ENCODE data around the gene NAIF1. TPM values are rescaled to one million over a fixed set of nuclear protein-coding genes. Genes with fewer than 3 reads are reported as not detected.

NAIF1 gene
- total and polyA plus RNA-seq, 9 donors = 4.1 to 10.9 (median 6.6) TPM

- Histone ChIP-seq H3K4me3 (peak overlapping the region; percentile 18), H3K4me1 (ENCODE audit: insufficient read depth) (peaks cover 32% of the 10 kb centered on the region), H3K9me3 (no peaks in the 10 kb centered on the region), H3K36me3 (no peaks in the 10 kb centered on the region), H3K27ac (no peak overlapping the region), H3K27me3 (no peaks in the 10 kb centered on the region)
- DNase-seq = peak; percentile 72 to 86 (median 82)
- WGBS, 3 donors = 2 to 10% (median 6%) methylated on average over 13 of the region's 13 CpGs
- intact Hi-C loops (cut with DNase I) = no loop called here
- no peak for TF ChIP-seq POLR2A (IDR thresholded peaks at IDR 0.05)
- TF ChIP-seq, protein P1, sequence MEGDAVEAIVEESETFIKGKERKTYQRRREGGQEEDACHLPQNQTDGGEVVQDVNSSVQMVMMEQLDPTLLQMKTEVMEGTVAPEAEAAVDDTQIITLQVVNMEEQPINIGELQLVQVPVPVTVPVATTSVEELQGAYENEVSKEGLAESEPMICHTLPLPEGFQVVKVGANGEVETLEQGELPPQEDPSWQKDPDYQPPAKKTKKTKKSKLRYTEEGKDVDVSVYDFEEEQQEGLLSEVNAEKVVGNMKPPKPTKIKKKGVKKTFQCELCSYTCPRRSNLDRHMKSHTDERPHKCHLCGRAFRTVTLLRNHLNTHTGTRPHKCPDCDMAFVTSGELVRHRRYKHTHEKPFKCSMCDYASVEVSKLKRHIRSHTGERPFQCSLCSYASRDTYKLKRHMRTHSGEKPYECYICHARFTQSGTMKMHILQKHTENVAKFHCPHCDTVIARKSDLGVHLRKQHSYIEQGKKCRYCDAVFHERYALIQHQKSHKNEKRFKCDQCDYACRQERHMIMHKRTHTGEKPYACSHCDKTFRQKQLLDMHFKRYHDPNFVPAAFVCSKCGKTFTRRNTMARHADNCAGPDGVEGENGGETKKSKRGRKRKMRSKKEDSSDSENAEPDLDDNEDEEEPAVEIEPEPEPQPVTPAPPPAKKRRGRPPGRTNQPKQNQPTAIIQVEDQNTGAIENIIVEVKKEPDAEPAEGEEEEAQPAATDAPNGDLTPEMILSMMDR (IDR thresholded peaks at IDR 0.05) = no peak
- TF ChIP-seq EP300 (IDR thresholded peaks at IDR 0.05) = no peak
Observed at GRCh38 chr9:128091144-128091543, 24.0 kb upstream of the NAIF1 start.

GRCh38 chr9:128089299-128089698 lies 22.2 kb upstream of the NAIF1 start:
- H3K9me3 ChIP-seq = no peaks in the 10 kb centered on the region
- intact Hi-C loops (cut with DNase I) = no loop called here

GRCh38 chr9:128088253-128088945 lies 21.3 kb upstream of the NAIF1 start:
- H3K27me3 ChIP-seq = no peaks in the 10 kb centered on the region
- H3K27ac ChIP-seq = peak overlapping the region; percentile 14 to 35
- DNase-seq = peak in 1 of 5 donors; percentile 16
- H3K36me3 ChIP-seq = no peaks in the 10 kb centered on the region
- no peaks in the 10 kb centered on the region for H3K9me3 ChIP-seq
- peaks cover 29% of the 10 kb centered on the region for H3K4me1 ChIP-seq (ENCODE audit: insufficient read depth)
- TF ChIP-seq POLR2A (IDR thresholded peaks at IDR 0.05) (no peak), EP300 (IDR thresholded peaks at IDR 0.05) (no peak)
- TF ChIP-seq, protein P1 (IDR thresholded peaks at IDR 0.05) = no peak
- intact Hi-C loops (cut with DNase I) = no loop called here
- 56 to 60% (median 56%) methylated on average over 9 of the region's 9 CpGs for WGBS, 3 donors
- H3K4me3 ChIP-seq = no peak overlapping the region

More at GRCh38 chr9:128089299-128089698, 22.2 kb upstream of the NAIF1 start:
- H3K27me3 ChIP-seq = no peaks in the 10 kb centered on the region
- no peaks in the 10 kb centered on the region for H3K36me3 ChIP-seq
- TF ChIP-seq, protein P1 (IDR thresholded peaks at IDR 0.05) = no peak
- TF ChIP-seq EP300 (IDR thresholded peaks at IDR 0.05) (no peak), POLR2A (IDR thresholded peaks at IDR 0.05) (no peak)
- DNase-seq = no peak
- peaks cover 26% of the 10 kb centered on the region for H3K4me1 ChIP-seq (ENCODE audit: insufficient read depth)
- H3K4me3 ChIP-seq = no peak overlapping the region
- H3K27ac ChIP-seq = no peak overlapping the region
- 67 to 82% (median 78%) methylated on average over 1 of the region's 1 CpG for WGBS, 3 donors

DNA sequence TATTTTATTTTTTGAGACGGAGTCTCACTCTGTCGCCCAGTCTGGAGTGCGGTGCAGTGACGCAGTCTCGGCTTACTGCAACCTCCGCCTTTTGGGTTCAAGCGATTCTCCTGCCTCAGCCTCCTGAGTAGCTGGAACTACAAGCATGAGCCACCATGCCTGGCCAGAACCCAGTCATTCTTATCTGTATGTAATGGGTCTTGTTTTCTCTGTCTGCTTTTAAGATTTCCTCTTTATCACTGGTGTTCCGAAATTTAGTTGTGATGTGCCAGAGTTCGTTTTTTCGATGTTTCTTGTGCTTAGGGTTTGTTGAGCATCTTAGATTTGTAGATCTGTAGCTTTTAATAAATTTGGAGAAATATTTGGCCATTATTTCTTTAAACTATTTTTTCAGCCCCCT lies 20.1 kb upstream of the NAIF1 start:
- 61 to 72% (median 70%) methylated on average over 10 of the region's 10 CpGs for whole genome bisulfite sequencing, 3 donors
- H3K36me3 ChIP-seq = no peaks in the 10 kb centered on the region
- no peaks in the 10 kb centered on the region for H3K9me3 ChIP-seq
- no peak for DNase-seq
- H3K4me3 ChIP-seq = no peak overlapping the region
- intact Hi-C loops (cut with DNase I) = no loop called here
- peaks cover 24% of the 10 kb centered on the region for H3K4me1 ChIP-seq (ENCODE audit: insufficient read depth)
- H3K27ac ChIP-seq = no peak overlapping the region
- no peak for TF ChIP-seq EP300 (IDR thresholded peaks at IDR 0.05)
- TF ChIP-seq POLR2A (IDR thresholded peaks at IDR 0.05) = no peak
- TF ChIP-seq, protein P1 (IDR thresholded peaks at IDR 0.05) = no peak
- no peaks in the 10 kb centered on the region for H3K27me3 ChIP-seq
